Cortex of kidney (tissue), 1 donor: ENCODE data around the gene DRD4.

ENCODE experiments used
- DNase-seq: peaks from one replicate; lab custom pipeline; 2025; lab: John Stamatoyannopoulos, UW

DRD4 gene

DNA sequence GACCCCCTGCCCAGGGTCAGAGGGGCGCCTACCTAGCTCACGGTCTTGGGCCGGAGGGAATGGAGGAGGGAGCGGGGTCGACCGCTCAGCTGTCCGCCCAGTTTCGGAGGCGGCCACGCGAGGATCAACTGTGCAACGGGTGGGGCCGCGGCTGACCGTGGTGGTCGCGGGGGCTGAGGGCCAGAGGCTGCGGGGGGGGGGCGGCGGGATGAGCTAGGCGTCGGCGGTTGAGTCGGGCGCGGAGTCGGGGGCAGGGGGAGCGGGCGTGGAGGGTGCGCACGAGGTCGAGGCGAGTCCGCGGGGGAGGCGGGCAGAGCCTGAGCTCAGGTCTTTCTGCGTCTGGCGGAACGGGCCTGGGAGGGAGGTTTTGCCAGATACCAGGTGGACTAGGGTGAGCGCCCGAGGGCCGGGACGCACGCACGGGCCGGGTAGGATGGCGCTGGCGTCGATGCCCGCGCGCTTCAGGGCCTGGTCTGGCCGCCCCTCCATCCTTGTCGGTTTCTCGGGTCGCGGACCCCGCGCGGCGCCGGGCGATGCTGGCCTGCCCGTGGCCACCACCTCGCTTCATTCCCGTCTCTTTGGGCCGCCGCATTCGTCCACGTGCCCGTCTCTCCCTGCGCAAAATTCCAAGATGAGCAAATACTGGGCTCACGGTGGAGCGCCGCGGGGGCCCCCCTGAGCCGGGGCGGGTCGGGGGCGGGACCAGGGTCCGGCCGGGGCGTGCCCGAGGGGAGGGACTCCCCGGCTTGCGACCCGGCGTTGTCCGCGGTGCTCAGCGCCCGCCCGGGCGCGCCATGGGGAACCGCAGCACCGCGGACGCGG is at the start of gene DRD4:
Gene DRD4, plus strand, starts transcription at position 759 of the 822 bp plus-strand sequence. Its CDS starts 36 bp downstream, at position 795.
- DNase-seq = no peak

DNA sequence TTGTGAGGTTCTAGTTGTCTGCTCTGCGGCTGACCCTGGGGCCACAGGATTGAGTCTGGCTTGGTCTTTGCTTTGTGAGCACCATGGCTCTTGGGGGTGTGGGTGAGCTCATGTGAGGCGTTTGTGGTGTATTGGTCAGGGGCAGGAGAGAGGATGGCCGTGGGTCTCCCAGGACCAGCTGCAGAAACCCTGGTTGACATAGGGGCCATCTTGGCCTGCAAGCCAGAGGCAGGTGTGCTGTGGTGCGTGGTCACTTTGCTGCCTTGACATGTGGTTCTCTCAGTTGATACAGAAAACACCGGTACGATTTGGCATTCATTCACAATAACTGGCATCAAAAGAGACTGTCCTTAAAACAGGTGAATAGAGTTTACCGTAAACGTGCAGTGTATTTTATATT is 49.5 kb upstream of the DRD4 start:
- no peak for DNase-seq

- DNase-seq = no peak
Observed at GRCh38 chr11:587978-588380, 49.1 kb upstream of the DRD4 start.

- DNase-seq = no peak
Observed at GRCh38 chr11:589798-590197, 47.3 kb upstream of the DRD4 start.

DNA sequence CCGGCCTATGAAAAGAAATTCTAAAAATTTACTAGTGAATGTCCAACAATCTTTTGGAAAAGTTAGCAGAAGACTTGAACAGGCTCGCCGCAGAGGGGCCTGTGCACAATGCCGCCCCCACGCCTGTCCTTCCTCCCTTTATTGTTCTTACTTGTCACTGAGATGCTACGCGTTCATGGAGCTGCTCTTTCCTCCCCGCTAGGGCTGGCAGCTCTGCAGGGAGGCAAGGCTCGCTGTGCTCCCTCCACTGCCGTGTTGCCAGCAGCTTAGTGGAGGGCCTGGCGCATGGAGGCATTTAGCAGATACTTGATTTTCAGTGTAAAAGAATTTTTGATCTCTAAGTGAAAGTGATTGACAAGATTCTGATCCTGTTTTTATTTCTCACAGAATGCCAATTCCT is 46.1 kb upstream of the DRD4 start:
- no peak for DNase-seq

- DNase-seq = no peak
Observed at GRCh38 chr11:592501-592900, 44.6 kb upstream of the DRD4 start.

DNA sequence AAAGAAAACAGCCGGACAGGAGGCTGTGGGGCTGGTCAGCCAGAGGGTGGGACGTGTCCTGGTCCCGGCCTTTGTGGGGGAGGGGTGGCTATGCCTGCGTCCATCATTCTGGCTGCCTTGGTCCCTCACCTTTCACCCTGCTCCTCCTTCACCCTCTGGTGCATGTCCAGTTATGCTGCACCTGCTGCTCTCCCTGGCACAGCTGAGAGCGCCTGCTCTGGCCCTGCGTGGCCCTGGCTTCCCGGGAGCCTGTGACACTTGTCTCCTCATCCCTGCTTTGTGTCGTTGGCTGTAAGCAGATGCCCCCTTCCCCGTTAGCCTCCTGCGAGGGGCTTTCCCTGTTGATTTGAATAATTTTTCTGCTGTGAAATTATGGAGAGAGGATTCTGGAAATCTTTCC is 44.2 kb upstream of the DRD4 start:
- DNase-seq = no peak

DNA sequence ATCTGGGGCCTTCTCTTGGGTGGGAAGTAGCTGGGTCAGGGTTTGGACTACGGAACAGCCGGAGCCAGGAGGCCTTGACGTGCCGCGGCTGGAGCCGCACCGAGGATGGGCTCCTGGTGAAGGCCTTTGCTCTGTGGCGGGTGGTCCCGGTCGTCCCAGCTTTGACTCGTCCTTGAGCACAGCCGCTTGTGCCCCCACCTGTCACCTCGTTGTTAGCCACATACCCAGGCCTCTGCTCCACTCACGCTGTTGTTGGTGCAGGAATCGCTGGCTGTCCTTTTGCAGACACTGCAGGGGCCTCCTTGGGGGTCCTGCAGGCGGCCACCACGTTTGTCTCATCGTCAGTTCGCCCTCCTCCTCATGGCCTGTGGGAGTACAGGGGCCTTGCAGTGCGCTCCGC is 43.7 kb upstream of the DRD4 start:
- no peak for DNase-seq

DNA sequence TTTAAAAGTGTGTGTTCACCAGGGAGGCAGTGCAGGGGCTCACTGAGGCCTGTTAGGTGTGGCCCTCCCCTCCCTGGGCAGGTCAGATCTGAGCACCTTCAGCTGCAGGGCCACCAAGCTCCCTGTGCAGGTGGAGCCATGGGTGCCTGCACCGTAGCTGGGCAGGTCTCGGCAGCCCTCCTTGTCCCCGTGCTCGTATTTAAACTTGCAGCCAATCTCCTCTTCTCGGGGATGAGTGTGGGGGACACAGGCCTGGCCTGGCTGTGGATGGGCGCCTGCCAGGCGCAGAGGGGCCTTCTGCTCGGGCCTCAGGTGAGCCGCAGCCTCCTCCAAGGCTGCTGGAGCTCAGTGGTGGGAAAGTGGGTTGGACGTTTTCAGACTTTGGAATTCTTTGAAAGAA is 41.7 kb upstream of the DRD4 start:
- DNase-seq = no peak

DNA sequence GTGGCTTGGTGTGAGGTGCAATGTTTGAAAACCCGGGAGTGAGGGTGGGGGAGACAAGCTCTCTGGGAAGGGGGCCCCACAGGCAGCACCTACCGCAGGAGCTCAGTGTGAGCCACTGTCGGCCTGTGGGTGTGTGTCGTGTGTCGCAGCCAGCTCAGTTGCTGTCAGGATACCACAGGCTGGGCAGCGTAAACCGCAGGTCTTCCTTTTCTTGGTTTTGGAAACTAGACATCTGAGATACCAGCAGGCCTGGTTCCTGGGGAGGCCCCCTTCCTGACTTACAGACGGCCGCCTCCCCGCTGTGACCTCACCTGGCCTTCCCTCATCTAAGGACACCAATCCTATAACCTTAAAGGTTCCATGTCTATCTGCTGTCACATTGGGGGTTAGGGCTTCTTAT is 40.7 kb upstream of the DRD4 start:
- DNase-seq = no peak

DNA sequence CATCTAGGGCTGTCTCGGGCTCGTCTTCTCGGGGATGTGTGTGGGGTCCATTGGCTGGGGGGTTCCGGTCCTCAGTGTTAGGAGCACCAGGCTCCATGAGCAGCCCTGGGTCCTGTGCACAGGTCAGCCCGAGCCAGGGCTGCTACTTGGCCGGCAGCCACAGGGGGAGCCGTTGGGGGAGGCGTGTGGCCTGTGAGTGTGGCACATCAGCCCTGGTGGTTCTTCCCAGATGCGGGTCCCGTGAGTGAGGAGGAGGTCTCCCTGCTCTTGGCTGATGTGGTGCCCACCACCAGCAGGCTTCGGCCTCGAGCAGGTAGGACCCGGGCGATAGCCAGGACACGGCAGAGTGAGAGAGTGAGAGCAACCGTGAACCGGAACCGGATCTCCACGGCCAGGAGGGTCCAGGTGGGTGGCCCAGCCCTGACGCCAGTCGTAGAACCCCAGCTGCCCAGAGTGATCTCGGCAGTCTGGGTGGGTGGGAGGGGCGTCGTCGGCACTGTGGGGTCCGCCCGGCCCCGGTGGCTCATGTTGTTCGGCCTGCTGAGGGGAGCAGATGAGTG is 39.8 kb upstream of the DRD4 start:
- DNase-seq = no peak

GRCh38 chr11:598005-598680 is 38.9 kb upstream of the DRD4 start:
- no peak for DNase-seq

GRCh38 chr11:601573-602245 is 35.4 kb upstream of the DRD4 start:
- DNase-seq = no peak

DNA sequence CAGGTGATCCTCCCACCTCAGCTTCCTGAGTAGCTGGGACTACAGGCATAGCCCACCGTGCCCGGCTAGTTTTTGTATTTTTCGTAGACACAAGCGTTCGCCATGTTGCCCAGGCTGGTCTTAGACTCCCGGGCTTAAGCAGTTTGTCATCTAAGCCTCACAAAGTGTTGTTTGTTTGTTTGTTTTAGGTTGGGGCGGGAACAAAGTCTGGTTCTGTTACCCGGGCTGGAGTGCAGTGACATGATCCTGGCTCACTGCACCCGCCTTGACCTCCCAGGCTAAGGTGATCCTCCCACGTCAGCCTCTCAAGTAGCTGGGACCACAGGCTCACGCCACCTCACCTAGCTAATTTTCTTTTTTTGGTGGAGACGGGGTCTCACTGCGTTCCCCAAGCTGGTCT is 33.9 kb upstream of the DRD4 start:
- no peak for DNase-seq

- DNase-seq = no peak
Observed at GRCh38 chr11:605286-606129, 31.6 kb upstream of the DRD4 start.

DNA sequence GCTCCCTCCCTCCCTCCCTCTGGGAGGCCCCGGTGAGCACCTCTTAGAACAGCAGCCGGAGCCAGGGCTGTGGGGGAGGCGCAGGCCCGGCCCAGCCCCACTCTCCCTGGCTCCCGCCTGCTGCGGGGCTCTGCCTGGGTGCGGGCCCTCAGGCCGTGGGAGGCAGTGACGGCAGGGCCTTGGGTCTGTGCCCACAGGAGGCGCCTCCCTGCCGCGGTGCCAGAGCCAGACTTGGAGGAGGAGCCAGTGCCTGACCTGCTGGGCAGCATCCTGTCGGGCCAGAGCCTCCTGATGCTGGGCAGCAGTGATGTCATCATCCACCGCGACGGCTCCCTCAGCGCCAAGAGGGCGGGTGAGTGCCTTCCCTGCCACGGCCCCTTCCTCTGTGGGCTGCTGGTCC is 30.8 kb upstream of the DRD4 start:
- no peak for DNase-seq

DNA sequence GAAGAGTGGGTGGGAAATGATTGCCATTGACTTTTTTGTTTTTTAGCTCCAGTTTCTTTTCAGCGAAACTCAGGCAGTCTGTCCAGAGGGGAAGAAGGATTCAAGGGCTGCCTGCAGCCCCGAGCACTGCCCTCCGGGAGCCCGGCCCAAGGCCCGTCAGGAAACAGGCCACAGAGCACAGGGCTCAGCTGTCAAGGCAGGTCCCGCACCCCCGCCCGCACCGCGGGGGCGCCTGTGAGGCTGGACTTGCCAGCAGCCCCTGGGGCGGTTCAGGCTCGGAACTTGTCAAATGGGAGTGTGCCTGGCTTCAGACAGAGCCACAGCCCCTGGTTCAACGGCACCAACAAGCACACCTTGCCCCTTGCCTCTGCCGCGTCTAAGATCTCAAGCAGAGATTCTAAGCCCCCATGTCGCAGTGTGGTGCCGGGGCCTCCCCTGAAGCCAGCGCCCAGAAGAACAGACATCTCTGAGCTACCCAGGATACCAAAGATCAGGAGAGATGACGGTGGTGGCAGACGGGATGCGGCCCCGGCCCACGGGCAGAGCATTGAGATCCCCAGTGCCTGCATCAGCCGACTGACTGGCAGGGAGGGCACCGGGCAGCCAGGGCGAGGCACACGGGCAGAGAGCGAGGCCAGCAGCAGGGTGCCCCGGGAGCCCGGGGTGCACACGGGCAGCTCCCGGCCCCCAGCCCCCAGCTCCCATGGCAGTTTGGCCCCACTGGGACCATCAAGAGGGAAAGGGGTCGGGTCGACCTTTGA is 29.9 kb upstream of the DRD4 start:
- no peak for DNase-seq

DNA sequence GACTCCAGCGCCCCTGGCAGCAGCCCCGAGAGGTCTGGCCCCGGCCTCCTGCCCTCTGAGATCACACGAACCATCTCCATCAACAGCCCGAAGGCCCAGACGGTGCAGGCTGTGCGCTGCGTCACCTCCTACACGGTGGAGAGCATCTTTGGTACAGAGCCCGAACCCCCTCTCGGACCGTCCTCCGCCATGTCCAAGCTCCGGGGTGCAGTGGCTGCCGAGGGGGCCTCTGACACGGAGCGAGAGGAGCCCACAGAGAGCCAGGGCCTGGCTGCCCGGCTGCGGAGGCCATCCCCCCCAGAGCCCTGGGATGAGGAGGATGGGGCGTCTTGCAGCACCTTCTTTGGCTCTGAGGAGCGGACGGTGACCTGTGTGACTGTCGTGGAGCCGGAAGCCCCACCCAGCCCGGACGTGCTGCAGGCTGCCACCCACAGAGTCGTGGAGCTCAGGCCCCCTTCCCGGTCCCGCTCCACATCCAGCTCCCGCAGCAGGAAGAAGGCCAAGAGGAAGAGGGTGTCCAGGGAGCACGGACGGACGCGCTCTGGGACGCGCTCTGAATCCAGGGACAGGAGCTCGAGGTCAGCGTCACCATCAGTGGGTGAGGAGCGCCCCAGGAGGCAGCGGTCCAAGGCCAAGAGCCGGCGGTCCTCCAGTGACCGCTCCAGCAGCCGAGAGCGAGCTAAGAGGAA is 29.0 kb upstream of the DRD4 start:
- DNase-seq = no peak

DNA sequence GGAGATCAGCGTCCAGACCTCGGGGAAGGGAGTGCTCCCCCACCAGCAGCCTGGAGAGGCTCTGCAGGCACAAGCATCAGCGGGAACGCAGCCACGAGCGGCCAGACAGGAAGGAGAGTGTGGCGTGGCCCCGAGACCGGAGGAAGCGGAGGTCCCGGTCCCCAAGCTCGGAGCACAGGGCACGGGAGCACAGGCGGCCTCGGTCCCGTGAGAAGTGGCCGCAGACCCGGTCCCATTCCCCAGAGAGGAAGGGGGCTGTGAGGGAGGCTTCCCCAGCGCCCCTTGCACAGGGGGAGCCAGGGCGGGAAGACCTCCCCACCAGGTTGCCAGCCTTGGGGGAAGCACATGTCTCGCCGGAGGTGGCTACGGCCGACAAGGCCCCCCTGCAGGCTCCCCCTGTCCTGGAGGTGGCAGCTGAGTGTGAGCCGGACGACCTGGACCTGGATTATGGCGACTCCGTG is 28.2 kb upstream of the DRD4 start:
- no peak for DNase-seq

GRCh38 chr11:609341-609811 is 27.7 kb upstream of the DRD4 start:
- DNase-seq = no peak
